Trophoblast cell (in vitro differentiated cells and primary cell): Measurements from ENCODE around the gene RPIA.
"Not testable (repeated sequence)": the region's sequence is repeated elsewhere in the genome, so short reads cannot be mapped to it uniquely, and the experiment has no call there.

Experiments
- DNase-seq, 2 donors: peaks; one replicate each; pipeline ENCODE4 v3.0.0-alpha.2; 2016
- H2AFZ ChIP-seq: 2 replicates; pipeline ENCODE4 v1.6.1; 2013; ENCODE audit warnings: low read length, moderate library complexity, mild to moderate bottlenecking; ENCODE audit not compliant: insufficient read depth, poor library complexity
- H2AK5ac ChIP-seq: 2 replicates; pipeline ENCODE4 v1.6.1; 2013; ENCODE audit warnings: mild to moderate bottlenecking, low read length
- H2BK120ac ChIP-seq: 2 replicates; pipeline ENCODE4 v1.6.1; 2013; ENCODE audit warnings: low read length, mild to moderate bottlenecking, moderate library complexity; ENCODE audit not compliant: insufficient read depth, poor library complexity
- H2BK12ac ChIP-seq: 2 replicates; pipeline ENCODE4 v1.6.1; 2013; ENCODE audit warnings: mild to moderate bottlenecking, low read length, moderate library complexity
- H2BK5ac ChIP-seq: 2 replicates; pipeline ENCODE4 v1.6.1; 2013; ENCODE audit warnings: low read length, low read depth, moderate library complexity, mild to moderate bottlenecking; ENCODE audit not compliant: poor library complexity
- H3K14ac ChIP-seq: 2 replicates; pipeline ENCODE4 v1.6.1; 2013; ENCODE audit warnings: mild to moderate bottlenecking, low read length
- H3K18ac ChIP-seq: 2 replicates; pipeline ENCODE4 v1.6.1; 2013; ENCODE audit warnings: mild to moderate bottlenecking, low read length
- H3K23ac ChIP-seq: 2 replicates; pipeline ENCODE4 v1.6.1; 2013; ENCODE audit warnings: low read length
- H3K27ac ChIP-seq: 2 replicates; pipeline ENCODE4 v1.5.1; 2013; ENCODE audit warnings: low read depth, mild to moderate bottlenecking, inconsistent platforms, low read length, moderate library complexity
- H3K27me3 ChIP-seq: 2 replicates; pipeline ENCODE4 v1.6.1; 2013; ENCODE audit warnings: inconsistent platforms, mild to moderate bottlenecking, low read length, moderate library complexity; ENCODE audit not compliant: insufficient read depth
- H3K36me3 ChIP-seq, 2 experiments: 1 replicate in 1 of 2; 2 replicates in 1 of 2; pipeline ENCODE4 v1.6.1; 2013; ENCODE audit warnings: low read length in 2 of 2, mild to moderate bottlenecking in 2 of 2, moderate library complexity in 1 of 2; ENCODE audit not compliant: insufficient read depth in 2 of 2, control insufficient read depth in 1 of 2
- H3K4ac ChIP-seq: 2 replicates; pipeline ENCODE4 v1.6.1; 2013; ENCODE audit warnings: low read depth, mild to moderate bottlenecking, low read length, moderate library complexity
- H3K4me1 ChIP-seq, 2 experiments: 1 replicate in 1 of 2; 2 replicates in 1 of 2; pipeline ENCODE4 v1.6.1; 2013; ENCODE audit warnings: low read length in 2 of 2, mild to moderate bottlenecking in 2 of 2, moderate library complexity in 1 of 2; ENCODE audit not compliant: insufficient read depth in 2 of 2, control insufficient read depth in 1 of 2
- H3K4me2 ChIP-seq: 2 replicates; pipeline ENCODE4 v1.6.1; 2013; ENCODE audit warnings: inconsistent platforms, mild to moderate bottlenecking, low read length, moderate library complexity
- H3K4me3 ChIP-seq: 2 replicates; pipeline ENCODE4 v1.5.1; 2013; ENCODE audit warnings: mild to moderate bottlenecking, low read depth, low read length, inconsistent platforms
- H3K79me1 ChIP-seq: one replicate; pipeline ENCODE4 v1.6.1; 2013; ENCODE audit warnings: low read length
- H3K79me2 ChIP-seq: 2 replicates; pipeline ENCODE4 v1.6.1; 2013; ENCODE audit warnings: low read length, mild to moderate bottlenecking; ENCODE audit not compliant: control insufficient read depth, insufficient read depth, poor library complexity
- H3K9ac ChIP-seq: 2 replicates; pipeline ENCODE4 v1.6.1; 2013; ENCODE audit warnings: mild to moderate bottlenecking, low read length
- H3K9me3 ChIP-seq: 2 replicates; pipeline ENCODE4 v1.6.1; 2013; ENCODE audit warnings: low read depth, mild to moderate bottlenecking, control low read depth, inconsistent platforms, low read length; ENCODE audit not compliant: insufficient read depth
- H4K12ac ChIP-seq: 2 replicates; pipeline ENCODE4 v1.6.1; 2013; ENCODE audit warnings: low read depth, mild to moderate bottlenecking, low read length, moderate library complexity
- H4K8ac ChIP-seq: 2 replicates; pipeline ENCODE4 v1.6.1; 2013; ENCODE audit warnings: low read depth, mild to moderate bottlenecking, low read length, moderate library complexity
- H4K91ac ChIP-seq: one replicate; pipeline ENCODE4 v1.6.1; 2013; ENCODE audit warnings: low read depth, mild to moderate bottlenecking, low read length, moderate library complexity
- WGBS: extraction: QIAGEN DNeasy Blood & Tissue Kit; methylation state at CpG from one replicate; pipeline ENCODE4 v1.1.7; 2013; ENCODE audit warnings: missing lambda C conversion rate; ENCODE audit not compliant: insufficient read length, insufficient coverage; ENCODE audit errors: extremely low coverage; 5-methylcytosine and 5-hydroxymethylcytosine counted together

RPIA gene

DNA sequence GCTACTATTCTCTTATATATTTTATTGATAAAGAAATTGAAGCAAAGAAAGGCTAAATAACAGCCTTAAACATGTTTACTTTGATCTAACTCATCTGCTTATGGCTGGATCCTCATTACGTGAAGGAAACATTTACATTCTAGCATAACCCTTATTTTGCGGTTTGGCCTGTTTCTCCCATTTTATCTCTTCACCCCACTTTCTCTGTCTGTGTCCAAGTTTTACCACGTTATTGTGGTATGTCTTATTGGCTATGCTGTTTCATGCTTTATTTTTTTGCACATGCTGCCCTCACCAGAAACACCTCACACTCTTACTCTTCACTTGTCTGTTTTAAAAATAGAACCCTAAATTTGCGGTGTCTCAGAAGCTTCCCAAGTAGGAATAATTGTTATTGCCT lies 78.5 kb downstream of the RPIA start:
- no peak overlapping the region for H2AFZ ChIP-seq
- WGBS, result no CpG with 5 or more reads among the region's 4 CpGs
- peaks cover 8% of the 10 kb centered on the region for H3K27me3 ChIP-seq
- H2BK12ac ChIP-seq, result no peak overlapping the region
- no peak overlapping the region for H3K9ac ChIP-seq
- no peak overlapping the region for H4K91ac ChIP-seq
- no peak overlapping the region for H2BK120ac ChIP-seq
- DNase-seq, result no peak
- no peak overlapping the region for H2AK5ac ChIP-seq
- H3K79me2 ChIP-seq, result no peaks in the 10 kb centered on the region
- no peak overlapping the region for H2BK5ac ChIP-seq
- peaks cover under 1% of the 10 kb centered on the region for H3K9me3 ChIP-seq
- H3K23ac ChIP-seq, result no peak overlapping the region
- no peak overlapping the region for H3K27ac ChIP-seq
- H4K12ac ChIP-seq, result no peak overlapping the region
- H3K4me3 ChIP-seq, result no peak overlapping the region
- H3K4ac ChIP-seq, result no peak overlapping the region
- H3K4me1 ChIP-seq, result peaks cover 7 to 8% of the 10 kb centered on the region in 2 experiments
- H3K18ac ChIP-seq, result no peak overlapping the region
- no peak overlapping the region for H3K14ac ChIP-seq
- no peaks in the 10 kb centered on the region for H3K79me1 ChIP-seq
- no peak overlapping the region for H4K8ac ChIP-seq
- no peaks in the 10 kb centered on the region for H3K36me3 ChIP-seq
- H3K4me2 ChIP-seq, result no peak overlapping the region

DNA sequence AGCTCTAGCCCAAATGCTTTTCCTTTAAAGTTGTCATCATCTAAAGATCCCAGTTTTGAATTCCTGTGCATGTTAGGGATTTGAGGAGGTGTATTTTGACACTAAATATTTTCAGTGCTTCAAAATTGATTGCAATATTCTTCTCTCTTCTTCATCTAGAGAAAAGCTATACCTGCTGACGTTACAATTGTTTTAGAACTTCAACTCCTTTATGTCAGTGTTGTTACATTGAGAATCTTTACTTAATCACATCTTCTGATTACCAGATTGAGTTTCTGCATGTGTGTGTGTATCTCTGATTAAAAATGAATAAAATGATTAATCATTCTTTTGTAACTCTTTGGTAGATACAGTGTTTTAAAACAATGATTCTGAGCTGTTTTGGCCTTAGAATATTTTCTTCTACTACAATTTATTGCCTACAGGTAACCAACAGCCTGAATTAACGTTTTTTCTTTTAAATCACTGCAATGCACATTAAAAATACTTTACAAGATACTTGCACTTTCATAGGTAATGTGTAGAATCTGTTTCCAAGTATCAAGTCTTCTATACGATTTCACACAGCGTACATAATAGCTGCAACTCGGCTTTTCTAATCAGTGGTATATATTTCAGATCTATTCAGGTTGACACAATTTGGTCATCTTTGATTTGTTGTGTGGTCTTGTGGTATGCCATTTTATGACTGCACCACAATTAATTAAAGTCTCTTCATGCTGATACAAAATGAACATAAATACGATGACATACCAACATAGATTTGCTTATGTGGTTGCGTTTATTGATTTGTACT lies 82.0 kb downstream of the RPIA start:
- H3K18ac ChIP-seq, H2BK12ac ChIP-seq, H3K9me3 ChIP-seq, H3K79me1 ChIP-seq, DNase-seq, H3K9ac ChIP-seq, H3K4ac ChIP-seq, H3K27ac ChIP-seq, H3K27me3 ChIP-seq, H2AK5ac ChIP-seq, H3K4me3 ChIP-seq, H3K4me2 ChIP-seq, H4K8ac ChIP-seq, H3K23ac ChIP-seq, H3K36me3 ChIP-seq, H3K4me1 ChIP-seq, H2BK120ac ChIP-seq, H2AFZ ChIP-seq, H4K12ac ChIP-seq, H4K91ac ChIP-seq, H2BK5ac ChIP-seq, H3K79me2 ChIP-seq, H3K14ac ChIP-seq: not testable (repeated sequence)
- no CpG with 5 or more reads among the region's 7 CpGs for WGBS

DNA sequence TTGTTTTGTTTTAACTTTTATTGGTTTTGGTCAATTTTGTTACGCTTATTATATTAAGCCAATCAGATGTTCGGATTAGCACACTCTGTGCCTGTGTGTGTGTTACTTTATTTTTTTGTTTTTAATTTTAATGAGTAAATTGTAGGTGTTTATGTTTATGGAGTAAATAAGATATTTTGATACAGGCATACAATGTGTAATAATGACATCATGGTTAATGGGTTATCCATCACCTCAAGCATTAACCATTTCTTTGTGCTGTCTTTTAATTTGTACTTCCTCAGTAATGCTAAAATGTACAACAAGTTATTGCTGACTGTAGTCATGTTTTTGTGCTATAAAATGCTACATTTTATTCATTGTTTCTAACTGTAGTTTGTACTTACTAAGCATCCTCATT lies 97.7 kb downstream of the RPIA start:
- not testable (repeated sequence) for H3K27ac ChIP-seq, H2BK12ac ChIP-seq

DNA sequence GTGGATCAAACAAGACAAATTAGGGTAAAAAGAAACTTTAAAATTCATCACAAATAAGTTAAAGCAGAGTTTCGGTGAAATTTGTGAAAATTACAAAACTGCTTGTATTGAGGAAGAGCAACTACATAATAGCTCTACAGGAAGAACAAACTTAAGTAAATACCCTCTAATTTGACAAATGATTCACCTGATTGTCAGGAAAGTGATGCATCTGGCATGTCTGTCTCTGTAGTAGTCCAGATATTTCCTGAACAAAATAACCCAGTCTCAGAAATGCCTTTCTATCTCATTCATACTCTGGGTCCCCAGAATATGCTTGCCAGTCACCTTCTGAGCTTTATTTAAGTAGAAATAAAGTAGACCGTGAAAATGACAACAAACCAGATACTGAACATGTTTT lies 104.5 kb downstream of the RPIA start:
- H2BK12ac ChIP-seq, H2AK5ac ChIP-seq, H4K12ac ChIP-seq, H3K4me1 ChIP-seq, H3K27me3 ChIP-seq, H3K4me3 ChIP-seq, H3K18ac ChIP-seq, H3K14ac ChIP-seq, H3K79me2 ChIP-seq, H3K9me3 ChIP-seq, H3K4ac ChIP-seq, H2BK5ac ChIP-seq, H3K36me3 ChIP-seq, H3K4me2 ChIP-seq, H4K8ac ChIP-seq, DNase-seq, H3K23ac ChIP-seq, H3K79me1 ChIP-seq, H2AFZ ChIP-seq, H3K9ac ChIP-seq, H3K27ac ChIP-seq, H4K91ac ChIP-seq, H2BK120ac ChIP-seq: not testable (repeated sequence)
- no CpG with 5 or more reads among the region's 2 CpGs for WGBS

More for the DNA sequence above, 97.7 kb downstream of the RPIA start:
- H4K8ac ChIP-seq, H3K4me1 ChIP-seq, H3K18ac ChIP-seq, H4K91ac ChIP-seq, H3K79me1 ChIP-seq, H3K4me3 ChIP-seq, H2BK5ac ChIP-seq, H2AFZ ChIP-seq, H4K12ac ChIP-seq, H3K27me3 ChIP-seq, H3K36me3 ChIP-seq, H3K9ac ChIP-seq, H3K4ac ChIP-seq, H3K9me3 ChIP-seq, H3K23ac ChIP-seq, DNase-seq, H2BK120ac ChIP-seq, H3K14ac ChIP-seq, H2AK5ac ChIP-seq, H3K4me2 ChIP-seq, H3K79me2 ChIP-seq: not testable (repeated sequence)
- WGBS, result no CpG with 5 or more reads among the region's 2 CpGs
